Activated CD8-positive, alpha-beta T cell treated with anti-CD3 and anti-CD28 coated beads for 36 hours (primary cell): ENCODE results near the gene HOXB1. TPM values are rescaled to one million over a fixed set of nuclear protein-coding genes. Genes with fewer than 3 reads are reported as not detected.

ENCODE experiments used
- ATAC-seq: fragments of 200-7000 bp; cut with Tn5 transposase; one replicate; pipeline ENCODE4 v1.10.0; 2021; ENCODE audit warnings: mild to moderate bottlenecking, moderate library complexity
- CTCF ChIA-PET: fragments of 350-600 bp; sonication (Branson Sonifier 250); formaldehyde crosslinking; loops from one replicate; lab custom pipeline; 2021; ENCODE audit warnings: antibody characterized with exemption; lab: Charles Lee
- POLR2A ChIA-PET: fragments of 350-600 bp; sonication (Branson Sonifier 250); formaldehyde crosslinking; loops from one replicate; lab custom pipeline; 2021; ENCODE audit warnings: antibody characterized with exemption; lab: Charles Lee
- DNase-seq: peaks from one replicate; pipeline ENCODE4 v3.0.0-alpha.2; 2020
- H3K27ac Mint-ChIP-seq: one replicate; pipeline ENCODE4 v1.8.0; 2021; ENCODE audit warnings: mild to moderate bottlenecking, mixed read lengths
- H3K27me3 Mint-ChIP-seq: one replicate; pipeline ENCODE4 v1.8.0; 2021; ENCODE audit warnings: mixed read lengths
- H3K36me3 Mint-ChIP-seq: one replicate; pipeline ENCODE4 v1.8.0; 2021; ENCODE audit warnings: low read depth, mixed read lengths
- H3K4me1 Mint-ChIP-seq: one replicate; pipeline ENCODE4 v1.8.0; 2021; ENCODE audit warnings: low read depth, mixed read lengths
- H3K4me3 Mint-ChIP-seq: one replicate; pipeline ENCODE4 v1.8.0; 2021; ENCODE audit warnings: mild to moderate bottlenecking, moderate library complexity, mixed read lengths
- H3K9me3 Mint-ChIP-seq: one replicate; pipeline ENCODE4 v1.8.0; 2021; ENCODE audit warnings: mixed read lengths
- CTCF ChIP-seq: fragments of 200-600 bp; IDR thresholded peaks from one replicate; pipeline ENCODE4 v1.8.0; 2022; ENCODE audit warnings: antibody characterized with exemption, mild to moderate bottlenecking
- intact Hi-C: fragments of 100-400 bp; cut with micrococcal nuclease; formaldehyde crosslinking; loops from one replicate; pipeline ENCODE4 v1.10.0; 2022
- total RNA-seq, 2 experiments: library from RNA; stranded (reverse); gene quantifications; one replicate each; pipeline ENCODE4 v1.2.3, GENCODE V29; 2021

Gene HOXB1
- total RNA-seq, 2 experiments from 2014 or later, result not detected

GRCh38 chr17:48542114-48542656 is 11.4 kb upstream of the HOXB1 start:
- ChIA-PET POLR2A (interaction anchor here (0.6 to 1.9 kb wide), 6 partner anchors 14 to 350 kb away, joined by 3 to 5 read pairs (median 4); no protein-coding TSS in a partner anchor), CTCF (interaction anchor here (0.7 to 1.5 kb wide), 3 partner anchors 29 to 191 kb away, joined by 3 to 4 read pairs (median 4); no protein-coding TSS in a partner anchor)
- ATAC-seq (no peak), DNase-seq (peak; percentile 41)
- Mint-ChIP-seq H3K27ac (peak overlapping the region; percentile 97), H3K4me1 (peaks cover 23% of the 10 kb centered on the region), H3K4me3 (peak overlapping the region; percentile 85), H3K9me3 (no peaks in the 10 kb centered on the region), H3K36me3 (peaks cover 9% of the 10 kb centered on the region), H3K27me3 (peaks cover 1% of the 10 kb centered on the region)
- intact Hi-C loops, result loop anchor here (5.0 kb wide), 1 partner anchor 40 kb away; no protein-coding TSS in a partner anchor
- TF ChIP-seq CTCF, result no peak

GRCh38 chr17:48541577-48542113 is 10.8 kb upstream of the HOXB1 start:
- peak overlapping the region; percentile 97 for H3K27ac Mint-ChIP-seq
- intact Hi-C loops, result loop anchor here (5.0 kb wide), 1 partner anchor 39 kb away; no protein-coding TSS in a partner anchor
- H3K36me3 Mint-ChIP-seq, result peaks cover 9% of the 10 kb centered on the region
- DNase-seq, result peak; percentile 41
- peaks cover 1% of the 10 kb centered on the region for H3K27me3 Mint-ChIP-seq
- peak; percentile 32 for ATAC-seq
- CTCF ChIA-PET, result interaction anchor here (1.0 to 2.0 kb wide), 4 partner anchors 28 to 189 kb away, joined by 3 to 9 read pairs (median 4); no protein-coding TSS in a partner anchor
- peak overlapping the region; percentile 85 for H3K4me3 Mint-ChIP-seq
- POLR2A ChIA-PET, result interaction anchor here (0.6 to 1.9 kb wide), 8 partner anchors 15 to 349 kb away, joined by 3 to 5 read pairs (median 4); no protein-coding TSS in a partner anchor
- no peak for TF ChIP-seq CTCF
- peaks cover 19% of the 10 kb centered on the region for H3K4me1 Mint-ChIP-seq
- H3K9me3 Mint-ChIP-seq, result no peaks in the 10 kb centered on the region

GRCh38 chr17:48541036-48541576 is 10.3 kb upstream of the HOXB1 start:
- H3K27me3 Mint-ChIP-seq, result peaks cover 1% of the 10 kb centered on the region
- no peaks in the 10 kb centered on the region for H3K9me3 Mint-ChIP-seq
- peak overlapping the region; percentile 97 for H3K27ac Mint-ChIP-seq
- DNase-seq (peak; percentile 27), ATAC-seq (no peak)
- ChIA-PET POLR2A (interaction anchor here (0.7 to 1.9 kb wide), 7 partner anchors 15 to 348 kb away, joined by 3 to 5 read pairs (median 3); no protein-coding TSS in a partner anchor), CTCF (interaction anchor here (1.0 to 2.0 kb wide), 5 partner anchors 28 to 189 kb away, joined by 3 to 9 read pairs (median 4); no protein-coding TSS in a partner anchor)
- peaks cover 9% of the 10 kb centered on the region for H3K36me3 Mint-ChIP-seq
- no peak for TF ChIP-seq CTCF
- H3K4me1 Mint-ChIP-seq, result peaks cover 15% of the 10 kb centered on the region
- peak overlapping the region; percentile 85 for H3K4me3 Mint-ChIP-seq
- intact Hi-C loops, result loop anchor here (5.0 kb wide), 1 partner anchor 39 kb away; no protein-coding TSS in a partner anchor

- H3K27ac Mint-ChIP-seq, result peak overlapping the region; percentile 26
Observed at GRCh38 chr17:48540213-48540612, 9.4 kb upstream of the HOXB1 start.

More at GRCh38 chr17:48540213-48540612, 9.4 kb upstream of the HOXB1 start:
- intact Hi-C loops, result loop anchor here (5.0 kb wide), 1 partner anchor 38 kb away; no protein-coding TSS in a partner anchor
- H3K27me3 Mint-ChIP-seq, result peaks cover 1% of the 10 kb centered on the region
- H3K4me1 Mint-ChIP-seq, result peaks cover 10% of the 10 kb centered on the region
- ChIA-PET CTCF (interaction anchor here (0.8 to 2.0 kb wide), 7 partner anchors 21 to 205 kb away, joined by 3 to 9 read pairs (median 3); no protein-coding TSS in a partner anchor), POLR2A (interaction anchor here (1.1 kb wide), 1 partner anchor 87 kb away, joined by 4 read pairs; no protein-coding TSS in a partner anchor)
- TF ChIP-seq CTCF, result no peak
- H3K9me3 Mint-ChIP-seq, result no peaks in the 10 kb centered on the region
- no peak overlapping the region for H3K4me3 Mint-ChIP-seq
- ATAC-seq, result no peak
- DNase-seq, result no peak
- H3K36me3 Mint-ChIP-seq, result peaks cover 9% of the 10 kb centered on the region
